ENCODE results near the gene CASP4.
A peak's percentile ranks its signal among the peaks of the same experiment; 100 is the strongest.
"Not testable (repeated sequence)": the region's sequence is repeated elsewhere in the genome, so short reads cannot be mapped to it uniquely, and the experiment has no call there.

Gene CASP4

DNA sequence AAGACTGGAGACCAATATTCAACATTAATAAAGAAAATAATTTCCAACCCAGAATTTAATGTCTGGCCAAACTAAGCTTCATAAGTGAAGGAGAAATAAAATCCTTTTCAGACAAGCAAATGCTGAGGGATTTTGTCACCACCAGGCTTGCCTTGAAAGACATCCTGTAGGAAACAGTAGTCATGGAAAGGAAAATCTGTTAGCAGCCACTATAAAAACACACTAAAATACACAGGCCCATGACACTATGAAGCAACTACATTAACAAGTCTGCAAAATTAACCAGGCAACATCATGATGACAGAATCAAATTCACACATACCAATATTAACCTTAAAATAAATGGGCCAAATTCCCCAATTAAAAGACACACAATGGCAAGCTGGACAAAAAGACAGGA is 2.4 kb upstream of the CASP4 start:
- peaks cover 29% of the 10 kb centered on the region for H3K9me3 Mint-ChIP-seq
- no peak overlapping the region for H3K4me3 Mint-ChIP-seq
- peaks cover 29% of the 10 kb centered on the region for H3K36me3 Mint-ChIP-seq (ENCODE audit: low read depth)
- no peaks in the 10 kb centered on the region for H3K27me3 Mint-ChIP-seq
- H3K4me1 Mint-ChIP-seq (ENCODE audit: low read depth): peaks cover 38% of the 10 kb centered on the region
- no peak overlapping the region for H3K27ac Mint-ChIP-seq
- no peak for DNase-seq

GRCh38 chr11:104968856-104969776 is 742 bp upstream of the CASP4 start:
- peak; percentile 38 for DNase-seq
- Mint-ChIP-seq H3K4me3 (peak overlapping the region; percentile 88), H3K27me3 (no peaks in the 10 kb centered on the region), H3K9me3 (peaks cover 23% of the 10 kb centered on the region), H3K36me3 (ENCODE audit: low read depth) (peaks cover 39% of the 10 kb centered on the region), H3K4me1 (ENCODE audit: low read depth) (peaks cover 47% of the 10 kb centered on the region), H3K27ac (peak overlapping the region; percentile 95)

GRCh38 chr11:104967534-104968354 is 630 bp downstream of the CASP4 start:
- Mint-ChIP-seq H3K4me3 (peak overlapping the region; percentile 88), H3K9me3 (peaks cover 16% of the 10 kb centered on the region), H3K27me3 (no peaks in the 10 kb centered on the region), H3K4me1 (ENCODE audit: low read depth) (peaks cover 57% of the 10 kb centered on the region), H3K36me3 (ENCODE audit: low read depth) (peaks cover 48% of the 10 kb centered on the region), H3K27ac (peak overlapping the region; percentile 95)
- DNase-seq: no peak

DNA sequence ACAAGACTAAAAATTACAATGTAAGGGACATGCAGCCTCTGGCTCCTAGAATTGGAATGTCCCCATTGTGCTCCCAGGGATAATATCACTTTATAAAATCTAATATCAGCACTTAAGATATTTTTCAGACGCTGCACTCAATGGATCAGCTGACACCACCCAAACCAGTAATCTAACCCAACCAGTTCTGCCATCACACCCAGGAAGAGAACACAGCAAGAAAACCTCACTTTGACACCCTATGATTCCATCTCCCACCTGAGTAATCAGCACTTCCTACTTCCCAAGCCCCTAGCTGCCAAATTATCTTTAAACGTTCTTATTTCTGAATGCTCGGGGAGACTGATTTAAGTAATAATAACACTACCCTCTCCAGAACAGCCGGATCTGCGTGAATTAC is 2.6 kb downstream of the CASP4 start:
- DNase-seq: no peak
- Mint-ChIP-seq H3K9me3 (peaks cover 9% of the 10 kb centered on the region), H3K27me3 (no peaks in the 10 kb centered on the region), H3K4me3 (peak overlapping the region; percentile 35), H3K27ac (no peak overlapping the region), H3K36me3 (ENCODE audit: low read depth) (peaks cover 66% of the 10 kb centered on the region), H3K4me1 (ENCODE audit: low read depth) (peaks cover 74% of the 10 kb centered on the region)

- no peak for DNase-seq
- no peaks in the 10 kb centered on the region for H3K27me3 Mint-ChIP-seq
- peaks cover 74% of the 10 kb centered on the region for H3K36me3 Mint-ChIP-seq (ENCODE audit: low read depth)
- H3K4me1 Mint-ChIP-seq (ENCODE audit: low read depth): peaks cover 77% of the 10 kb centered on the region
- peaks cover 9% of the 10 kb centered on the region for H3K9me3 Mint-ChIP-seq
- no peak overlapping the region for H3K4me3 Mint-ChIP-seq
- H3K27ac Mint-ChIP-seq: no peak overlapping the region
These were observed 4.1 kb downstream of the CASP4 start for GRCh38 chr11:104964247-104964646.

DNA sequence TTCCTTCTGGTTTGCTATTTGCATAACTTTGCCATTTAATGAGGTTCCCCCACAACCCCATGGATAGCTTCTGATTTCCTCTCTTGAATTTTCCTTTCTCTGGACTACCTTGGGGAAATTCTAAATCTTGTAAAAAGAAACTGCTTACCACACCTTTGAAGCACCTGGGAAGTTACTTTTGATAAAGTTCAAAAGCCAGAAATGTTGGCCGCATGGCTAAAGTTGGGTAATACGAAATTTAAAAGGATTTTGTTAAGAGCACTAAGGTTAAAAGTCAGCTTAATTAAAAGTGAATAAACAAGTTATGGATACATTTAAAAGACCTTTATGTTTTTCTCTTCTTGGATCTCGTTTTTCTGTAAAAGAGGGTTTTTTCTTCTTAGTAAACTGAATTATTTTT is 5.5 kb downstream of the CASP4 start:
- no peak overlapping the region for H3K27ac Mint-ChIP-seq
- peaks cover 9% of the 10 kb centered on the region for H3K9me3 Mint-ChIP-seq
- no peaks in the 10 kb centered on the region for H3K27me3 Mint-ChIP-seq
- H3K36me3 Mint-ChIP-seq (ENCODE audit: low read depth): peaks cover 77% of the 10 kb centered on the region
- peaks cover 81% of the 10 kb centered on the region for H3K4me1 Mint-ChIP-seq (ENCODE audit: low read depth)
- no peak for DNase-seq
- H3K4me3 Mint-ChIP-seq: no peak overlapping the region

DNA sequence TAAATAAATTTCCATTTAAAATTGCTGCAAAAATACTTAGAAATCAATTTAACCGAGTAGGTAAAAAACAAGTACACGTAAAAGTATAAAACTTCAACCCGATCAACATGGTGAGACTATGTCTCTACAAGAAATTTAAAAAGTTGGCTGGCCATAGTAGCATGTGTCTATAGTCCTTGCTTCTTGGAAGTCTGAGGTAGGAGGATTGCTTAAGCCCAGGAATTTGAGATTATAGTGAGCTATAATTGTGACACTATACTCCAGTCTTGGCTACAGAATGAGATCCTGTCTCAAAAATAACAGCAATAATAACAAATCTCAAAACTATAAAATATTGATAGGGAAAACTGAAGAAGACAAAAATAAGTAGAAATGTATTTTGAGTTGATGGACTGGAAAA is 11.1 kb downstream of the CASP4 start:
- Mint-ChIP-seq H3K9me3 (no peaks in the 10 kb centered on the region), H3K27me3 (no peaks in the 10 kb centered on the region), H3K36me3 (ENCODE audit: low read depth) (peaks cover 70% of the 10 kb centered on the region), H3K4me3 (no peak overlapping the region), H3K4me1 (ENCODE audit: low read depth) (peaks cover 70% of the 10 kb centered on the region), H3K27ac (no peak overlapping the region)
- DNase-seq: no peak

DNA sequence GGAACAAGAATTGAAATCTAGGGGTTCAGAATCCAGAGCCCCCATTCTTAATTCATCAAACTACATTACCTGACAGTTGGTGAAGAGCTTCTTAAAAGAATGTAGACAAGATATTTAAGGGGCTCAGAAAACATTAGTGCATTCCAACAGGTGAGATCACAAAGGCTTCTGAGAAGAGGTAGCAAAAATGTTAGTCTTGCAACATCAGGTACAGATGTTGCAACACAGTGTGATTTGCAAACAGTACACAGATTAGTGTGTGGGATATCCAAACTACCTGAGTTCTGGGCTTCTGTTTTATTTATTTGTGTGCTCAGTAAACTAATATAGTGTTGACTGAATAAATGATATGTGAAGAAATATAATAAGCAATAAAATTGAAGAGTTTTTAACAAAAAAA is 11.8 kb downstream of the CASP4 start:
- DNase-seq: no peak
- no peaks in the 10 kb centered on the region for H3K9me3 Mint-ChIP-seq
- H3K36me3 Mint-ChIP-seq (ENCODE audit: low read depth): peaks cover 69% of the 10 kb centered on the region
- H3K27ac Mint-ChIP-seq: no peak overlapping the region
- H3K27me3 Mint-ChIP-seq: no peaks in the 10 kb centered on the region
- no peak overlapping the region for H3K4me3 Mint-ChIP-seq
- peaks cover 62% of the 10 kb centered on the region for H3K4me1 Mint-ChIP-seq (ENCODE audit: low read depth)

DNA sequence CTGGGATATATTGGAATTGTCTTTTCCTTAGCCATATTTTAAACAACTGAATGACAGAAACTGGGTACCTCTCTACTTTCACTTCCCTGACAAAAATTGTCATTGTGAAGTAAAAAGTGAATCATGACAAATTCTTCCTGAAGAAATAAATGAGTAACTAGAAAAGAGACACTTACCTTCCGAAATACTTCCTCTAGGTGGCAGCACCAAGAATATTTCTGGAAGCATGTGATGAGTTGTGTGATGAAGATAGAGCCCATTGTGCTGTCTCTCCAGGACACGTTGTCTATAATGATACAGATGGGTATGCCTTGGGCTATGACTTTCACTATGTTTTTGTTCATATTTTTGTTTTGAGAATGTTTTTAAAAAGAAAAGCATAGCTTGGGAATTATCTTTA is 21.5 kb downstream of the CASP4 start:
- Mint-ChIP-seq H3K4me3 (no peak overlapping the region), H3K36me3 (ENCODE audit: low read depth) (peaks cover 93% of the 10 kb centered on the region), H3K27me3 (no peaks in the 10 kb centered on the region), H3K27ac (no peak overlapping the region), H3K9me3 (no peaks in the 10 kb centered on the region), H3K4me1 (ENCODE audit: low read depth) (peaks cover 9% of the 10 kb centered on the region)
- no peak for DNase-seq

- H3K4me3 Mint-ChIP-seq: no peak overlapping the region
- no peaks in the 10 kb centered on the region for H3K27me3 Mint-ChIP-seq
- peaks cover 9% of the 10 kb centered on the region for H3K4me1 Mint-ChIP-seq (ENCODE audit: low read depth)
- no peaks in the 10 kb centered on the region for H3K9me3 Mint-ChIP-seq
- no peak for DNase-seq
- no peak overlapping the region for H3K27ac Mint-ChIP-seq
- peaks cover 70% of the 10 kb centered on the region for H3K36me3 Mint-ChIP-seq (ENCODE audit: low read depth)
These were observed 24.3 kb downstream of the CASP4 start for GRCh38 chr11:104944076-104944475.

DNA sequence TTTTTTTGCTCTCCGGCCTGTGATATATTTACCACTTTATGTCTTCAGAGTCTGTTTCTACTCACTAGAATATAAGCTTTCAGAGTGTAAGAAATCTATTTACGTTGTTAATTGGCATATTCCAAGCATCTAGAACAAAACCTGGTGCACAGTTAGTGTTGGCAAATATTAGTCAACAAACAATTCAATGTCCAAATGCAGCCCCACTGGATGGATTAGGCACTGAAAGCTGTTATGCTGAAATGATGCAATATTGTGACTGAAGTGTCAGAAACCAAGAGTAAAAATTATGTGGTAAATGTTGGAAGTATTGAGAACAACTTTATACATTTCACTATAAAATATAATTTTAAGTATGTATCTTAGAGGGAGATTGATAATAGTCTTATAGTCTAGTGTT is 24.8 kb downstream of the CASP4 start:
- no peaks in the 10 kb centered on the region for H3K27me3 Mint-ChIP-seq
- no peak overlapping the region for H3K27ac Mint-ChIP-seq
- no peaks in the 10 kb centered on the region for H3K9me3 Mint-ChIP-seq
- H3K4me1 Mint-ChIP-seq (ENCODE audit: low read depth): peaks cover 9% of the 10 kb centered on the region
- no peak for DNase-seq
- no peak overlapping the region for H3K4me3 Mint-ChIP-seq
- H3K36me3 Mint-ChIP-seq (ENCODE audit: low read depth): peaks cover 65% of the 10 kb centered on the region

DNA sequence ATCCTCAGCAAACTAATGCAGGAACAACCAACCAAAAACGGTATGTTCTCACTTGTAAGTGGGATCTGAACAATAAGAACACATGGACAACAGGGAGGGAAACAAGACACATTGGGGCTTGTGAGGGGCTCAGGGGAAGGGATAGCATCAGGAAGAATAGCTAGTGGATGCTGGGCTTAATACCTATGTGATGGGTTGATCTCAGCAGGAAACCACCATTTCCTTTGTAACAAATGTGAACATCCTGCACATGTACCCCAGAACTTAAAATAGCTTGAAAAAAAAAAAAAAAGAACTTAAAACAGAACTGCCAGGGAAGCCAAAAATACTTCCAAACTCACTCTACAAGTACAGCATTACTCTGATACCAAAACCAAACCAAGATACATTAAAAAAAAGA is 33.8 kb downstream of the CASP4 start:
- DNase-seq: no peak
- peak overlapping the region; percentile 11 for H3K27ac Mint-ChIP-seq
- H3K9me3 Mint-ChIP-seq: peaks cover 22% of the 10 kb centered on the region
- peaks cover 2% of the 10 kb centered on the region for H3K36me3 Mint-ChIP-seq (ENCODE audit: low read depth)
- H3K4me1 Mint-ChIP-seq (ENCODE audit: low read depth): peaks cover 27% of the 10 kb centered on the region
- H3K4me3 Mint-ChIP-seq: no peak overlapping the region
- H3K27me3 Mint-ChIP-seq: no peaks in the 10 kb centered on the region

DNA sequence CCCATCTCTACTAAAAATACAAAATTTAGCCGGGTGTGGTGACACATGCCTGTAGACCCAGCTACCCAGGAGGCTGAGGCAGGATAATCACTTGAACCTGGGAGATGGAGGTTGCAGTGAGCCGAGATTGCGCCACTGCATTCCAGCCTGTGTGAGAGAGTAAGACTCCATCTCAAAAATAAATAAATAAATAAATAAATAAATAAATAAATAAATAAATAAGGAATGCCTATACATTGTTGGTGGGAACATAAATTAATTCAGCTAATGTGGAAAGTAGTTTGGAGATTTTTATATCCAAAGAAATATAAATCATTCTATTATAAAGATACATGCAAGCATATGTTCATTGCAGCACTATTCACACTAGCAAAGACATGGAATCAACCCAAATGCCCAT is 34.3 kb downstream of the CASP4 start:
- peaks cover 27% of the 10 kb centered on the region for H3K9me3 Mint-ChIP-seq
- not testable (repeated sequence) for H3K27ac Mint-ChIP-seq, H3K4me3 Mint-ChIP-seq

GRCh38 chr11:104928811-104929210 is 39.6 kb downstream of the CASP4 start:
- H3K36me3 Mint-ChIP-seq (ENCODE audit: low read depth): peaks cover 6% of the 10 kb centered on the region
- H3K9me3 Mint-ChIP-seq: peaks cover 38% of the 10 kb centered on the region
- no peak for DNase-seq
- no peak overlapping the region for H3K27ac Mint-ChIP-seq
- H3K27me3 Mint-ChIP-seq: no peaks in the 10 kb centered on the region
- no peak overlapping the region for H3K4me3 Mint-ChIP-seq
- peaks cover 10% of the 10 kb centered on the region for H3K4me1 Mint-ChIP-seq (ENCODE audit: low read depth)

More for the DNA sequence above, 34.3 kb downstream of the CASP4 start:
- H3K27me3 Mint-ChIP-seq; H3K36me3 Mint-ChIP-seq (ENCODE audit: low read depth); DNase-seq: not testable (repeated sequence)
- H3K4me1 Mint-ChIP-seq (ENCODE audit: low read depth): peaks cover 27% of the 10 kb centered on the region

All from activated T-cell treated with anti-CD3 and anti-CD28 coated beads, Interleukin-2, amount 50 U/mL, for 24 hours (primary cell).